Measurements from ENCODE around the gene CEBPG.

The CEBPG gene

GRCh38 chr19:33408116-33408515, 34.6 kb downstream of the CEBPG start:
- H3K36me3 ChIP-seq (ENCODE audit: insufficient read depth) = no peaks in the 10 kb centered on the region
- no peaks in the 10 kb centered on the region for H3K79me2 ChIP-seq (ENCODE audit: insufficient read depth, low read depth)
- H3K4me3 ChIP-seq (IDR thresholded peaks at IDR 0.05; ENCODE audit: insufficient read depth, low read depth, low read length) = no peak overlapping the region
- no peak overlapping the region for H3K9ac ChIP-seq
- no peak overlapping the region for H2AFZ ChIP-seq (ENCODE audit: low read depth)
- no peak overlapping the region for H3K4me2 ChIP-seq
- H3K27ac ChIP-seq = no peak overlapping the region
- H4K20me1 ChIP-seq (ENCODE audit: insufficient read depth) = no peaks in the 10 kb centered on the region
- no peaks in the 10 kb centered on the region for H3K27me3 ChIP-seq (ENCODE audit: insufficient read depth, low read depth)
- no peak for TF ChIP-seq CTCF (conservative IDR thresholded peaks at IDR 0.05; ENCODE audit: low read depth, low read length)
- H3K4me1 ChIP-seq (ENCODE audit: low read depth, poor library complexity, severe bottlenecking) = no peaks in the 10 kb centered on the region

- no peaks in the 10 kb centered on the region for H4K20me1 ChIP-seq (ENCODE audit: insufficient read depth)
- no peak for TF ChIP-seq CTCF (conservative IDR thresholded peaks at IDR 0.05; ENCODE audit: low read depth, low read length)
- H3K4me1 ChIP-seq (ENCODE audit: low read depth, poor library complexity, severe bottlenecking) = no peaks in the 10 kb centered on the region
- H3K27ac ChIP-seq = no peak overlapping the region
- no peaks in the 10 kb centered on the region for H3K36me3 ChIP-seq (ENCODE audit: insufficient read depth)
- no peak overlapping the region for H3K4me3 ChIP-seq (IDR thresholded peaks at IDR 0.05; ENCODE audit: insufficient read depth, low read depth, low read length)
- no peak overlapping the region for H3K4me2 ChIP-seq
- no peaks in the 10 kb centered on the region for H3K79me2 ChIP-seq (ENCODE audit: insufficient read depth, low read depth)
- no peak overlapping the region for H2AFZ ChIP-seq (ENCODE audit: low read depth)
- H3K9ac ChIP-seq = no peak overlapping the region
- H3K27me3 ChIP-seq (ENCODE audit: insufficient read depth, low read depth) = no peaks in the 10 kb centered on the region
Measured at GRCh38 chr19:33408538-33409434, 35.3 kb downstream of the CEBPG start.

GRCh38 chr19:33409906-33410685, 36.6 kb downstream of the CEBPG start:
- H2AFZ ChIP-seq (ENCODE audit: low read depth) = no peak overlapping the region
- H4K20me1 ChIP-seq (ENCODE audit: insufficient read depth) = no peaks in the 10 kb centered on the region
- no peaks in the 10 kb centered on the region for H3K79me2 ChIP-seq (ENCODE audit: insufficient read depth, low read depth)
- no peaks in the 10 kb centered on the region for H3K4me1 ChIP-seq (ENCODE audit: low read depth, poor library complexity, severe bottlenecking)
- no peak for TF ChIP-seq CTCF (conservative IDR thresholded peaks at IDR 0.05; ENCODE audit: low read depth, low read length)
- no peak overlapping the region for H3K27ac ChIP-seq
- H3K4me2 ChIP-seq = no peak overlapping the region
- H3K27me3 ChIP-seq (ENCODE audit: insufficient read depth, low read depth) = no peaks in the 10 kb centered on the region
- no peak overlapping the region for H3K4me3 ChIP-seq (IDR thresholded peaks at IDR 0.05; ENCODE audit: insufficient read depth, low read depth, low read length)
- H3K36me3 ChIP-seq (ENCODE audit: insufficient read depth) = no peaks in the 10 kb centered on the region
- no peak overlapping the region for H3K9ac ChIP-seq

- Histone ChIP-seq H3K79me2 (ENCODE audit: insufficient read depth, low read depth) (no peaks in the 10 kb centered on the region), H3K4me2 (no peak overlapping the region), H3K27me3 (ENCODE audit: insufficient read depth, low read depth) (no peaks in the 10 kb centered on the region), H3K27ac (no peak overlapping the region), H4K20me1 (ENCODE audit: insufficient read depth) (no peaks in the 10 kb centered on the region), H3K36me3 (ENCODE audit: insufficient read depth) (no peaks in the 10 kb centered on the region), H3K4me1 (ENCODE audit: low read depth, poor library complexity, severe bottlenecking) (no peaks in the 10 kb centered on the region), H3K9ac (no peak overlapping the region), H3K4me3 (IDR thresholded peaks at IDR 0.05; ENCODE audit: insufficient read depth, low read depth, low read length) (no peak overlapping the region), H2AFZ (ENCODE audit: low read depth) (no peak overlapping the region)
- TF ChIP-seq CTCF (conservative IDR thresholded peaks at IDR 0.05; ENCODE audit: low read depth, low read length) = no peak
Measured at GRCh38 chr19:33410915-33411401, 37.4 kb downstream of the CEBPG start.
